Natural killer cell (primary cell): ENCODE results near the gene VEGFC. TPM values are rescaled to one million over a fixed set of nuclear protein-coding genes. Genes with fewer than 3 reads are reported as not detected.

ENCODE experiments used
- ATAC-seq, 3 donors: fragments of 150-1000 bp in 2 of 3; fragments of 200-7000 bp in 1 of 3; cut with Tn5 transposase; 1 replicate in 1 of 3; 2 replicates in 2 of 3; pipeline ENCODE4 v1.10.0; 2021; ENCODE audit warnings: mild to moderate bottlenecking in 2 of 3, moderate library complexity in 2 of 3
- DNase-seq, 2 donors: peaks; one replicate each; pipeline versions ENCODE4 v3.0.0 to v3.0.0-alpha.2; 2013 to 2021; ENCODE audit warnings: mixed read lengths in 1 of 2
- H3K27ac ChIP-seq: one replicate; pipeline ENCODE4 v1.5.1; 2013; ENCODE audit warnings: mild to moderate bottlenecking, low read length
- H3K27me3 ChIP-seq: one replicate; pipeline ENCODE4 v1.6.1; 2013; ENCODE audit warnings: low read length; ENCODE audit not compliant: control insufficient read depth, insufficient read depth
- H3K36me3 ChIP-seq: one replicate; pipeline ENCODE4 v1.6.1; 2013; ENCODE audit warnings: low read length; ENCODE audit not compliant: control insufficient read depth, insufficient read depth
- H3K4me1 ChIP-seq: one replicate; pipeline ENCODE4 v1.6.1; 2013; ENCODE audit warnings: low read length; ENCODE audit not compliant: control insufficient read depth, insufficient read depth
- H3K4me3 ChIP-seq: one replicate; pipeline ENCODE4 v1.5.1; 2013; ENCODE audit warnings: low read length
- H3K9me3 ChIP-seq: one replicate; pipeline ENCODE4 v1.6.1; 2013; ENCODE audit warnings: low read length; ENCODE audit not compliant: control insufficient read depth, insufficient read depth
- H3K27ac Mint-ChIP-seq, 2 donors: one replicate each; pipeline ENCODE4 v1.8.0; 2022; ENCODE audit warnings: mild to moderate bottlenecking in 2 of 2, mixed read lengths in 2 of 2, moderate library complexity in 1 of 2
- H3K27me3 Mint-ChIP-seq, 2 donors: one replicate each; pipeline ENCODE4 v1.8.0; 2022; ENCODE audit warnings: low read depth in 2 of 2, mixed read lengths in 2 of 2
- H3K36me3 Mint-ChIP-seq: one replicate; pipeline ENCODE4 v1.8.0; 2022; ENCODE audit warnings: mixed read lengths
- H3K4me1 Mint-ChIP-seq, 2 donors: one replicate each; pipeline ENCODE4 v1.8.0; 2022; ENCODE audit warnings: mixed read lengths in 2 of 2
- H3K4me3 Mint-ChIP-seq: one replicate; pipeline ENCODE4 v1.8.0; 2022; ENCODE audit warnings: mild to moderate bottlenecking, moderate library complexity, mixed read lengths
- H3K9me3 Mint-ChIP-seq, 2 donors: one replicate each; pipeline ENCODE4 v1.8.0; 2022; ENCODE audit warnings: mixed read lengths in 2 of 2
- CTCF ChIP-seq: fragments of 200-600 bp; IDR thresholded peaks from one replicate; pipeline ENCODE4 v1.8.0; 2022; ENCODE audit warnings: antibody characterized with exemption
- WGBS: methylation state at CpG from one replicate; pipeline ENCODE4 v1.1.7; 2013; ENCODE audit warnings: missing lambda C conversion rate; ENCODE audit not compliant: insufficient coverage; 5-methylcytosine and 5-hydroxymethylcytosine counted together
- intact Hi-C: fragments of 100-400 bp; cut with micrococcal nuclease; formaldehyde crosslinking; loops from one replicate; pipeline ENCODE4 v1.14.2; 2022
- total RNA-seq, 4 donors: library from RNA; stranded (reverse); fragments of 120-200 nt in 1 of 4; gene quantifications; one replicate each; pipeline versions ENCODE4 v1.2.3 to v1.2.4, GENCODE V29; 2013 to 2022

VEGFC gene
- total RNA-seq, 3 donors from 2014 or later (not counting 1 experiment from before 2014, with no cell fraction given), result not detected

GRCh38 chr4:176824645-176825366, 32.1 kb upstream of the VEGFC start:
- H3K27me3 ChIP-seq, result no peaks in the 10 kb centered on the region
- no peak overlapping the region for H3K27ac ChIP-seq
- peaks cover 3 to 13% of the 10 kb centered on the region in 2 donors for H3K9me3 Mint-ChIP-seq
- no peaks in the 10 kb centered on the region for H3K4me1 Mint-ChIP-seq
- H3K4me1 ChIP-seq, result no peaks in the 10 kb centered on the region
- no peak overlapping the region for H3K4me3 ChIP-seq
- 50% methylated on average over 2 of the region's 2 CpGs for WGBS
- no peaks in the 10 kb centered on the region for H3K36me3 ChIP-seq
- no peaks in the 10 kb centered on the region for H3K9me3 ChIP-seq
- no peak for DNase-seq
- TF ChIP-seq CTCF, result no peak
- intact Hi-C loops, result no loop called here
- no peak overlapping the region for H3K27ac Mint-ChIP-seq
- no peak for ATAC-seq
- H3K4me3 Mint-ChIP-seq, result no peak overlapping the region
- no peaks in the 10 kb centered on the region for H3K27me3 Mint-ChIP-seq
- no peaks in the 10 kb centered on the region for H3K36me3 Mint-ChIP-seq

GRCh38 chr4:176818531-176818930, 25.8 kb upstream of the VEGFC start:
- no peak for ATAC-seq

GRCh38 chr4:176817204-176817603, 24.5 kb upstream of the VEGFC start:
- no peak for TF ChIP-seq CTCF
- DNase-seq, result no peak
- WGBS, result 77% methylated on average over 2 of the region's 2 CpGs
- Histone ChIP-seq H3K27ac (no peak overlapping the region), H3K4me3 (no peak overlapping the region), H3K4me1 (no peaks in the 10 kb centered on the region), H3K36me3 (no peaks in the 10 kb centered on the region), H3K9me3 (no peaks in the 10 kb centered on the region), H3K27me3 (no peaks in the 10 kb centered on the region)
- H3K9me3 Mint-ChIP-seq, result peaks cover 6 to 7% of the 10 kb centered on the region in 2 donors
- no peaks in the 10 kb centered on the region for H3K27me3 Mint-ChIP-seq
- H3K27ac Mint-ChIP-seq, result no peak overlapping the region
- H3K36me3 Mint-ChIP-seq, result no peaks in the 10 kb centered on the region
- no peaks in the 10 kb centered on the region for H3K4me1 Mint-ChIP-seq
- ATAC-seq, result no peak
- intact Hi-C loops, result no loop called here
- no peak overlapping the region for H3K4me3 Mint-ChIP-seq

More at GRCh38 chr4:176818531-176818930, 25.8 kb upstream of the VEGFC start:
- Histone ChIP-seq H3K4me3 (no peak overlapping the region), H3K4me1 (no peaks in the 10 kb centered on the region), H3K9me3 (no peaks in the 10 kb centered on the region), H3K27me3 (no peaks in the 10 kb centered on the region), H3K36me3 (no peaks in the 10 kb centered on the region), H3K27ac (no peak overlapping the region)
- H3K36me3 Mint-ChIP-seq, result no peaks in the 10 kb centered on the region
- no peaks in the 10 kb centered on the region for H3K4me1 Mint-ChIP-seq
- intact Hi-C loops, result no loop called here
- peaks cover 6 to 10% of the 10 kb centered on the region in 2 donors for H3K9me3 Mint-ChIP-seq
- no peak for TF ChIP-seq CTCF
- H3K27me3 Mint-ChIP-seq, result no peaks in the 10 kb centered on the region
- WGBS, result no CpG with 5 or more reads among the region's 1 CpG
- H3K27ac Mint-ChIP-seq, result no peak overlapping the region
- no peak for DNase-seq
- H3K4me3 Mint-ChIP-seq, result no peak overlapping the region

GRCh38 chr4:176814770-176815169, 22.0 kb upstream of the VEGFC start:
- DNase-seq (no peak), ATAC-seq (no peak)
- WGBS, result 86% methylated on average over 5 of the region's 6 CpGs
- Histone ChIP-seq H3K27me3 (no peaks in the 10 kb centered on the region), H3K36me3 (no peaks in the 10 kb centered on the region), H3K4me3 (no peak overlapping the region), H3K27ac (no peak overlapping the region), H3K9me3 (no peaks in the 10 kb centered on the region), H3K4me1 (no peaks in the 10 kb centered on the region)
- no peak overlapping the region for H3K4me3 Mint-ChIP-seq
- no peaks in the 10 kb centered on the region for H3K4me1 Mint-ChIP-seq
- no peak for TF ChIP-seq CTCF
- H3K9me3 Mint-ChIP-seq, result peaks cover 7 to 11% of the 10 kb centered on the region in 2 donors
- no peaks in the 10 kb centered on the region for H3K27me3 Mint-ChIP-seq
- no peaks in the 10 kb centered on the region for H3K36me3 Mint-ChIP-seq
- intact Hi-C loops, result no loop called here
- no peak overlapping the region for H3K27ac Mint-ChIP-seq
